Measurements from ENCODE around the gene PTPN6.

The PTPN6 gene

DNA sequence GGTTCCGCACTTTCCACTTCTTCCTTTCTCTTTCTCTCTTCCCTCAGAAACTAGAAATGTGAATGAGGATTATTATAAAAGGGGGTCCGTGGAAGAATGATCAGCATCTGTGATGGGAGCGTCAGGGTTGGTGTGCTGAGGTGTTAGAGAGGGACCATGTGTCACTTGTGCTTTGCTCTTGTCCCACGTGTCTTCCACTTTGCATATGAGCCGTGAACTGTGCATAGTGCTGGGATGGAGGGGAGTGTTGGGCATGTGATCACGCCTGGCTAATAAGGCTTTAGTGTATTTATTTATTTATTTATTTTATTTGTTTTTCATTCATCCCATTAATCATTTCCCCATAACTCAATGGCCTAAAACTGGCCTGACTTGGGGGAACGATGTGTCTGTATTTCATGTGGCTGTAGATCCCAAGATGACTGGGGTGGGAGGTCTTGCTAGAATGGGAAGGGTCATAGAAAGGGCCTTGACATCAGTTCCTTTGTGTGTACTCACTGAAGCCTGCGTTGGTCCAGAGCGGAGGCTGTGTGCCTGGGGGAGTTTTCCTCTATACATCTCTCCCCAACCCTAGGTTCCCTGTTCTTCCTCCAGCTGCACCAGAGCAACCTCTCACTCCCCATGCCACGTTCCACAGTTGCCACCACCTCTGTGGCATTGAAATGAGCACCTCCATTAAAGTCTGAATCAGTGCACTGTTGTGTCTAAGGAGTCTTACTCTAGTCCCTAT is 28.0 kb upstream of the PTPN6 start:
- DNase-seq (ENCODE audit: low read depth in 1 of 2, low spot score in 1 of 2): no peak

DNA sequence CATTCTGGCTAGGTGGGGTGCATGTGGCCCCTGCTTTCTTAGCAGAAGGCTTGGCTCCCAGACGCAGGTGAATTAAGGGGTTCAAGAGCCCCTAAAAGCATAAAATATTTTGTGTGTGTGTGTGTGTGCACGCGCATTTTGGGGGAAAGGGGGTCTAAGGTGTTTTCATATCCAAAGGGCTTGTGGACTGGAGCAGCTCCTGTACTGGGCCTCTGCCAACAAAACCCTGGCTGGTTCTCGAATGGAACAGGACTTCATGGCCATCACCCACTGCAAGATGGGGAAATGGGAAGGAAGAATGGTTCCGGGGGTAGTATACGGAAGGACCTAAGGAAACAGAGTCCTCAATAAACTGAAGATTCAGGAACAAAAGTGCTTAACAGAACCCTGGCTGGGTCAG is 27.3 kb upstream of the PTPN6 start:
- no peak for DNase-seq (ENCODE audit: low read depth in 1 of 2, low spot score in 1 of 2)

DNA sequence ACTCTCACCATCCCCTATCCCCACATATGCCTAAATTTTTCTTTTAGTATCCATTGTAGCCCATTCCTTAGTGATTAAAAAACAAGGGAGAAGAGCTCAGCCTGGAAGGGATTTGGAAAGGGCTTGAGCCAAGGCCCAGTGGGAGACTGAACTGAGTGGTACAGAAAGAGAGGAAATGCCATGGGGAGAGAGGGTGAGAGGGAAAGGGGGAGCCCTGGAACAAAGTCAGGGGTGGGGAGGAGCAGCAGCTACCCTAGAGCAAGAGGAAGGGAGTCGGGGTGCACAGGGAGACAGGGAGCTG is 26.0 kb upstream of the PTPN6 start:
- no peak for DNase-seq (ENCODE audit: low read depth in 1 of 2, low spot score in 1 of 2)

DNA sequence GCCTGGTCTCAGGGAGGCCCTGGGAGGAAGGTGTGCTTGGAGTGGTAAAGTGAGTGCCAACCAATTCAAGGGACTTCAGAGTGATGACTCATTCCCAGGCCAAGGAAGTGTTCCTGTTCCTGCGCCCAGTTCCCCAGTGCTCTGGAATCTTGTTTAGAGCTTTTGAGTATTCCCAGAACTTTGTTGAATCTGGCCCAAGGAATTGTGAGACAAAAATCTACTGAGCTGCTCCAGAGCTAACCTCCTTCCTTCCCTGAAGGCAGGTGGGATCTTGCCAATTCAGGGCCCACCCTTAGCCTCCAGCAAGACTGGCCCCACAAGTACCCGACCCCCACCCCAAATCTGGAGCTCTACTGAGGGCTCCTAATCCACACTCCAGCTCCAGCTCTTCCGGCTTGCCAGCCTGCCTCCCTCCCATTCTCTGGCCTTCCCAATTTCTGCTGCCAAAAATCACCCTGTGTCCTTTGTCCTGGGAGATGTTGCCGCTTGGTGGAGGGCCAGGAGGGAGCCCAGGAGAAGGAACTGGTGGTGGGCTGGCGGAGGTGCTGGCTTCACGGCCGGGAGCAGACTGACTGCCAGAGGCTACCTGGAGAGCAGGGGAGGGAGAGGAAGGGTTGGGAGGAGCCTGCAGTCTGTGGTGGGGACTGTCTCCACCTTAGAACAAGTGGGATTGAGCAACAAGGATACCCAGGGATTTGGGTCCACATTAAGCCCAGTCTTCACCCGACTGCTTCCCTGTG is 25.4 kb upstream of the PTPN6 start:
- no peak for DNase-seq (ENCODE audit: low read depth in 1 of 2, low spot score in 1 of 2)

DNA sequence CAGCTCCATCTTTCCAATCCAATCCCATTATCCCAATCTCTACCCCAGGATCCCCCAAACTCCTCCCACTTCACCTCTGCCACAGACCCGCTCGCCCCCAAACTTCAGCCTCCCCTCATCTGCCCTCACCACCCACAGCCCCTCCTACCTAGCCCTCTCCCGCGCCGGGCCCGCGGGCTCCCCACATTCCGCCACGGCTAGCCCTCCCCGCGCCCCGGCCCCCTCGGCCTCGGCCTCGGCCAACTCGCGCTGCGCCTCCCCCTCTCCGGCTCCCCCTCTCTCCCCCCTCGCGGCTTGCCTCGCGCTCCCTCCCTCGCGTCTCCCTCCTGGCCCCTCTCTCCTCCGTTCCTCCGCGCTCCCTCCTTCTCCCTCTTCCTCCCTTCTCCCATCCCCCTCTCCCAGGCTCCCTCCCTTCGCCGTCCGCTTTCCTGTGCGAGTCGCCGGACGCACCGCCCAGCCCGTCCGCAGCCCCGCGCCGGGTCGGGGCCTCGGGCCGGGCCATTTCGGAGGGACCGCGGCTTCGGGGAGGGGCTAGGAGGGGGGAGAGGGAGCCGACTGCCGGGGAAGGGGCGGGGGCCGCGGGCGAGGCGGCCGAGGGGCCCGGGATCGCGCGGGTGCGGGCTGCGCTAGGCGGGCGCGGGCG is 23.7 kb upstream of the PTPN6 start, which contains the start of gene ATN1:
Gene ATN1 (plus strand): TSS at position 581 of the 643 bp plus-strand sequence. CDS start 6,043 bp downstream, outside the sequence.
- DNase-seq (ENCODE audit: low read depth in 1 of 2, low spot score in 1 of 2): no peak

DNA sequence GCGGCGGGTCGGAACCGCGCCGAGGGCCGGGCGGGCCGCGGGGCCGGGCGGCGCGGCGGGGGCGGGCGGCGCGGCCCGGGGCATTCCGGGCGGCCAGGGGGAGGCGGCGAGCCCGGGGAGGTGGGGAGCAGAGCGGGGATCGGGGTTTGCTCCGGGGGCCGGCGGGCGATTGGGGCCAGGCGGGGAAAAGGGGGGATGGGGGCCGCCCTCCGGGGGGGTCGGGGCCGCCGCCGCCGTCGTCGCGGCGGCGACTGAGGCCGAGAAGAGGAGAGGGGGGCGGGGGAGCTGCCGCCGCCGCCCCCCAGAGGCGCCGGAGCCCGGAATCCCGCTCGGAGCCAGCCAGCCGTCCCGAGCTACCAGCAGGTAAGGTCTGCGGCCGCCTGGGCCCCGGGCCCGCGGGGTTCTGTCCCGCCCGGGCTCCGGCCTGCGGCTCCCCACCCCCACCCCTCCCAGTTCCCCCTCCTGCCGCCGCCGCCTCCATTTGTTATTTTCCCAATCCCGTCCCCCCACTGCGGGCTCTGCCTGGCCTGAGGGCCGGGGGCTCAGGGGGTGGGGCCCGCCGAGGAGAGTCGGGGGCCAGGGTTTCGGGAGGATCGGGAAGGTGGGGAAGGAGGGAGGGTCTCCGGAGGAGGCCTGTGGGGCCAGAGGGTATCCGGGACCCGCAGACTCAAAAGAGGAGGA is 23.0 kb upstream of the PTPN6 start:
- DNase-seq (ENCODE audit: low read depth in 1 of 2, low spot score in 1 of 2): no peak

DNA sequence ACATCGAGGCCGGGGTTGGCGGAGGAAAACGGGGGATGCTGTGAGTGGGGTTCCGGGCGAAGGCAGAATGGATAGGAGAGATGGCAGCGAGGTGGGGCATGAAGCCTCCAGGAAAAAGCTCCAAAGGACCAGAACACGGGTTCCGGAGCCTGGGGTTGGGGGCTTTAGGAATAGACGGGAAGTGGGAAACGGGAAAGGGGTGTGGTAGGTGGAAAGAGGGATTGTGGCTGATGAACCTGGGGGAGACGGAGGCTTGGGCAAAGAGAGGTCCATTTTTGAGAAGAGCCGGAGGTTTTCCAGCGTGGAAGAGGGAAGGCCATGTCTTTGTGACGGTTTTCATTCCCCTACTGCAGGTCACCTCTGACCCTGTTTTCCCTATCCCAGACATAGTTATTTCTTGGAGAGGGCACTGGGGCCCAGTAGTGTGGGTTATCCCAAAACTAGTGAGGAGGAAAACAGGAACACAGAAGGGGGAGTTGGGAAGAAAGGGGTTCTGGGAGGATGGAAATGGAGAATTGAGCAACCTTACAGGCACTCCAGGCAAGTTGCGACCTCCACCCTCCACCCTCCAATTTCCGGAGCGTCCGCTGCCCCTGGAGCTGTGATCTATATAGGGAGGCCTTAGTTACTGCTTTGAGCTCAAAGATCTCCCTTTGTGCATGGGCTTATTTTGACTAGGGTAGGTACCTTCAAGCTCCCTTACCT is 22.3 kb upstream of the PTPN6 start:
- DNase-seq (ENCODE audit: low read depth in 1 of 2, low spot score in 1 of 2): no peak

DNA sequence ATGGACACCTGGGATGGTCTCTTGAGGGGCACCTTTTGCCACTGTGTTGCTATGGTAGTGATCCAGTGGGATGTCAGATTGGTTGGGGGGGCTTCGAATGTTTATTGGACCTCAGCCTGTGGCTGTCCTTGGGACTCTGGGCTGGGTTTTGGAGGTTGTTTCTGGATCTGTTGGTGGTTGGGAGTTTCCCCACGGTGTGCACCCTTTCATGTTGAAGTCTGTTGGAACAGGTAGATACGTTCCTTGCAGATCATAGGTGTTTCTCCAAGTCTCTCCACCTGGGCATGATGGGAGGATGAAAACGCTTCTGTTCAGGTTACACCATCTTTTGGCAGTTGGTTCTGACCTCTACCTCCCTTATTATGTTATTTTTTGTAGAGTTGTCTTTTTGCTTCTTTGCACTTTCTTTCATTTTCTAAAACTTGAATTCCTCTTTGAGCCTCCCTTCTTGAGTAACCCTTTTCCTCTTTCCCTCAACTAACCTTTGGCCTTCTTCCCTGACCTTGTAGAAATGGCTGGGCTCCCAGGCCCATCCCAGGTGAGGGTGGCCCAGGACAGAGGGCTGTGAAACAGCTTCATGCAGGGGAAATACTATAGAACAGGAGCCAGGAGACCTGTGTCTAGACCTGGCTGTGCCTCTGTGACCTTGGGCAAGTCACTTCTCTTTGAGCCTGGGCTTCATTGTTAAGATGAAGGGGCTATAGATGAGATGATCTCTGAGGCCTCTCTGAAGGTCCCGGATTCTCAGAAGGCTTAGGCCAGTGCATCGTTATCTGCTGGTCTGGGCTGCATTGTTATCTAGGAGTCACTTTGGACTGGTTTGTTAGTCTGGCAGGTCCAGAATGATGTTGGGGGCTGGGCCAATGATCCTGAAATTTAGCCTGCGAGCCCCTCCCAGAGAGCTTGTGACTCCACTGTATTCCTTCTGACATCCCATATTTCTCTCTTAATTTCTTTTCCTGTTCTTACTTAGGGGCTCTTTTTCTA is 21.4 kb upstream of the PTPN6 start:
- no peak for DNase-seq (ENCODE audit: low read depth in 1 of 2, low spot score in 1 of 2)

DNA sequence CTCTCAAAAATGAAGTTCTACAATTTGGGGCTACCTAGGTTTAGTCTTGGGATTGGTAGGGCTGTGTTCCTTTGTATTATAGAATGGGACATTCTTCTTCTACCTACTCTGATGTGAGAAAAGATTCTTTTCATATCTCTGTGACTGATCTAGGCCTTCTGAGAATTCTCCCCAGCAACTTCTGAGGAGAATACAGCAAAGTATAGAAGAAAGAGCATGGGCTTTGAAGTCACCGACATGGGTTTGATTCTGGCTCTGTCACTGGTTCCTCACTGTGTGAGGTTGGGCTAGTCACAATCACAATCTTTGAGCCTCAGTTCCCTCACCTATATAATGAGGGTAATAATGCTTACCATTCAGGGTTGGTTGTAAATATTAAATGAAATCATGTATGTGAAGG is 18.4 kb upstream of the PTPN6 start:
- no peak for DNase-seq (ENCODE audit: low read depth in 1 of 2, low spot score in 1 of 2)

DNA sequence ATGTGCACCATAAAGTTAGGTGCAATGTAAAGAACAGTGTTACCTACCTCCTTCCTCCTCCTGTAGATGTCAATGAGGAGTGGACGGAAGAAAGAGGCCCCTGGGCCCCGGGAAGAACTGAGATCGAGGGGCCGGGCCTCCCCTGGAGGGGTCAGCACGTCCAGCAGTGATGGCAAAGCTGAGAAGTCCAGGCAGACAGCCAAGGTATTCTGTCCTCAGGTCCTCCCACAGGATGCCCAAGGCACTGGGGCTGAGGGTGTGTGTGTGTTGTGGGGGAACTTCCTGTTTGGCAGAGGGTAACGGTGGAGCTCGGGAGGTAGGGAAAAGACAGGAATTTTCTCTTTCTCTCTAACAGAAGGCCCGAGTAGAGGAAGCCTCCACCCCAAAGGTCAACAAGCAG is 17.0 kb upstream of the PTPN6 start:
- DNase-seq (ENCODE audit: low read depth in 1 of 2, low spot score in 1 of 2): no peak

DNA sequence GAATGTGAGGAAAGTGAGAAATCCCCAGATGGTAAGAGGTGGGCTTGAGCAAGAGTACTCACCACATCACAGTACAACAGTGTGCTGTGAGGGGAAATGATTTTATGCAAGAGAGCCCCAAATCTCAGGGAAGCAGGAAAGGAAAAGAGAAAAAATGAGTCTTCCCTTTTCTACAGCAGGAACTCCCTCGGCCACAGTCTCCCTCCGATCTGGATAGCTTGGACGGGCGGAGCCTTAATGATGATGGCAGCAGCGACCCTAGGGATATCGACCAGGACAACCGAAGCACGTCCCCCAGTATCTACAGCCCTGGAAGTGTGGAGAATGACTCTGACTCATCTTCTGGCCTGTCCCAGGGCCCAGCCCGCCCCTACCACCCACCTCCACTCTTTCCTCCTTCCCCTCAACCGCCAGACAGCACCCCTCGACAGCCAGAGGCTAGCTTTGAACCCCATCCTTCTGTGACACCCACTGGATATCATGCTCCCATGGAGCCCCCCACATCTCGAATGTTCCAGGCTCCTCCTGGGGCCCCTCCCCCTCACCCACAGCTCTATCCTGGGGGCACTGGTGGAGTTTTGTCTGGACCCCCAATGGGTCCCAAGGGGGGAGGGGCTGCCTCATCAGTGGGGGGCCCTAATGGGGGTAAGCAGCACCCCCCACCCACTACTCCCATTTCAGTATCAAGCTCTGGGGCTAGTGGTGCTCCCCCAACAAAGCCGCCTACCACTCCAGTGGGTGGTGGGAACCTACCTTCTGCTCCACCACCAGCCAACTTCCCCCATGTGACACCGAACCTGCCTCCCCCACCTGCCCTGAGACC is 15.6 kb upstream of the PTPN6 start:
- DNase-seq (ENCODE audit: low read depth in 1 of 2, low spot score in 1 of 2): no peak

DNA sequence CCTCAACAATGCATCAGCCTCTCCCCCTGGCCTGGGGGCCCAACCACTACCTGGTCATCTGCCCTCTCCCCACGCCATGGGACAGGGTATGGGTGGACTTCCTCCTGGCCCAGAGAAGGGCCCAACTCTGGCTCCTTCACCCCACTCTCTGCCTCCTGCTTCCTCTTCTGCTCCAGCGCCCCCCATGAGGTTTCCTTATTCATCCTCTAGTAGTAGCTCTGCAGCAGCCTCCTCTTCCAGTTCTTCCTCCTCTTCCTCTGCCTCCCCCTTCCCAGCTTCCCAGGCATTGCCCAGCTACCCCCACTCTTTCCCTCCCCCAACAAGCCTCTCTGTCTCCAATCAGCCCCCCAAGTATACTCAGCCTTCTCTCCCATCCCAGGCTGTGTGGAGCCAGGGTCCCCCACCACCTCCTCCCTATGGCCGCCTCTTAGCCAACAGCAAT is 14.9 kb upstream of the PTPN6 start:
- no peak for DNase-seq (ENCODE audit: low read depth in 1 of 2, low spot score in 1 of 2)

DNA sequence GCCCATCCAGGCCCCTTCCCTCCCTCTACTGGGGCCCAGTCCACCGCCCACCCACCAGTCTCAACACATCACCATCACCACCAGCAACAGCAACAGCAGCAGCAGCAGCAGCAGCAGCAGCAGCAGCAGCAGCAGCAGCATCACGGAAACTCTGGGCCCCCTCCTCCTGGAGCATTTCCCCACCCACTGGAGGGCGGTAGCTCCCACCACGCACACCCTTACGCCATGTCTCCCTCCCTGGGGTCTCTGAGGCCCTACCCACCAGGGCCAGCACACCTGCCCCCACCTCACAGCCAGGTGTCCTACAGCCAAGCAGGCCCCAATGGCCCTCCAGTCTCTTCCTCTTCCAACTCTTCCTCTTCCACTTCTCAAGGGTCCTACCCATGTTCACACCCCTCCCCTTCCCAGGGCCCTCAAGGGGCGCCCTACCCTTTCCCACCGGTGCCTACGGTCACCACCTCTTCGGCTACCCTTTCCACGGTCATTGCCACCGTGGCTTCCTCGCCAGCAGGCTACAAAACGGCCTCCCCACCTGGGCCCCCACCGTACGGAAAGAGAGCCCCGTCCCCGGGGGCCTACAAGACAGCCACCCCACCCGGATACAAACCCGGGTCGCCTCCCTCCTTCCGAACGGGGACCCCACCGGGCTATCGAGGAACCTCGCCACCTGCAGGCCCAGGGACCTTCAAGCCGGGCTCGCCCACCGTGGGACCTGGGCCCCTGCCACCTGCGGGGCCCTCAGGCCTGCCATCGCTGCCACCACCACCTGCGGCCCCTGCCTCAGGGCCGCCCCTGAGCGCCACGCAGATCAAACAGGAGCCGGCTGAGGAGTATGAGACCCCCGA is 14.3 kb upstream of the PTPN6 start:
- peak in 1 of 2 donors; percentile 51 for DNase-seq (ENCODE audit: low read depth in 1 of 2, low spot score in 1 of 2)

DNA sequence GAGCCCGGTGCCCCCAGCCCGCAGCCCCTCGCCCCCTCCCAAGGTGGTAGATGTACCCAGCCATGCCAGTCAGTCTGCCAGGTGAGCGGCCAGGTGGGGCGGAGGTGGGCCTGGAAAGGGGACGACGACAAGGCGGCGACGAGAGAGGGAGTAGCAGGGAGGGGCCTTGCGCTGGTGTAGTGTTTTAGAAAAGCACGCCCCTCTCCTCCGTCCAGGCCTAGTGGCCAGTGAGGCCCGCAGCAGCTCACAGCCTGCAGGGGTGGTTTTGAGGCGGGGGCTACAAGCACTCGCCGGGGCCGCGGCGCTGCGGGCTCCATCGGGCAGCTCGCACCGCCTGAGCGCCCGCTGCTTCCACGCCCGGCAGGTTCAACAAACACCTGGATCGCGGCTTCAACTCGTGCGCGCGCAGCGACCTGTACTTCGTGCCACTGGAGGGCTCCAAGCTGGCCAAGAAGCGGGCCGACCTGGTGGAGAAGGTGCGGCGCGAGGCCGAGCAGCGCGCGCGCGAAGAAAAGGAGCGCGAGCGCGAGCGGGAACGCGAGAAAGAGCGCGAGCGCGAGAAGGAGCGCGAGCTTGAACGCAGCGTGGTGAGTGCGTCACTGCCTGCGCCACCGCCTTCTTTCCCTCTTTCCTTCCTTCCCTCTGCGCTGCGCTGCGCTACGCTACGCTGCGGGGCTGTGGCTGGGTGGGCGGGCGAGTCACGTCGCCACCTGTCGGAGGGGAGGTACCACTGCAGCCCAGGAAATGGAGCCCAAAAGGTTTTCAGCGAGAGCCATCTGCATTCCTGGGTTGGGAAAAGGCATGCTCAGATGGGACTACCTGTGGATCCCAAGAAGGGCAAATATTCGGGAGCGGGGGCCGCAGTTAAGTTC is 13.4 kb upstream of the PTPN6 start:
- DNase-seq (ENCODE audit: low read depth in 1 of 2, low spot score in 1 of 2): peak; percentile 86 to 91

DNA sequence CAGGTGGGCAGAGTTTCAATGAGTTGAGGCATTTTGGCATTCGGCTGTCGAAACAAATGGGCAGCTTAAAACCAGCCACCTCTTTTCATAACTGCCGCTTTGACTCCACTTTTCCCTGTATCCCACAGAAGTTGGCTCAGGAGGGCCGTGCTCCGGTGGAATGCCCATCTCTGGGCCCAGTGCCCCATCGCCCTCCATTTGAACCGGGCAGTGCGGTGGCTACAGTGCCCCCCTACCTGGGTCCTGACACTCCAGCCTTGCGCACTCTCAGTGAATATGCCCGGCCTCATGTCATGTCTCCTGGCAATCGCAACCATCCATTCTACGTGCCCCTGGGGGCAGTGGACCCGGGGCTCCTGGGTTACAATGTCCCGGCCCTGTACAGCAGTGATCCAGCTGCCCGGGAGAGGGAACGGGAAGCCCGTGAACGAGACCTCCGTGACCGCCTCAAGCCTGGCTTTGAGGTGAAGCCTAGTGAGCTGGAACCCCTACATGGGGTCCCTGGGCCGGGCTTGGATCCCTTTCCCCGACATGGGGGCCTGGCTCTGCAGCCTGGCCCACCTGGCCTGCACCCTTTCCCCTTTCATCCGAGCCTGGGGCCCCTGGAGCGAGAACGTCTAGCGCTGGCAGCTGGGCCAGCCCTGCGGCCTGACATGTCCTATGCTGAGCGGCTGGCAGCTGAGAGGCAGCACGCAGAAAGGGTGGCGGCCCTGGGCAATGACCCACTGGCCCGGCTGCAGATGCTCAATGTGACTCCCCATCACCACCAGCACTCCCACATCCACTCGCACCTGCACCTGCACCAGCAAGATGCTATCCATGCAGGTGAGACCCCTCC is 12.6 kb upstream of the PTPN6 start:
- DNase-seq (ENCODE audit: low read depth in 1 of 2, low spot score in 1 of 2): no peak

DNA sequence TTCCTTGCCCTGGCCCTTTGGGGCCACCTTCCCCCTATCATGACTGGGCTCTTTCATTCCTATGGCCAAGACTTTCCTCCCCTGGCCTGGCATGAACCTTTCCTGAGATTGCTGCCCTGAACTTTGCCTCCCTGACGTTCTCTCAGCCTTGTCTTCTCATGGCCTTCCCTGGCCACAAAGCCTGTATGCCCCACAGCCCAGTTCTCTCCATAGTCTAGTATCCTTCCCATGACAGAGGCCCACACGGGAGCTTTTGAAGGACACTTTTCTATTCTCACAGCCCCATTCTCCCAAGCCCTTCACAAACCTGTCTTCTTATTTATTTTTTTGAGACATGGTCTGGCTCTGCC is 12.0 kb upstream of the PTPN6 start:
- DNase-seq (ENCODE audit: low read depth in 1 of 2, low spot score in 1 of 2): no peak
